K562 (cell line): Measurements from ENCODE around the gene THAP2. TPM values are rescaled to one million over a fixed set of nuclear protein-coding genes. Genes with fewer than 3 reads are reported as not detected.

Experiments used
- ATAC-seq: fragments of 200-7000 bp; cut with Tn5 transposase; 3 replicates; pipeline ENCODE4 v1.9.1; 2020; ENCODE audit warnings: moderate library complexity
- BruUV-seq: library from RNA; stranded (reverse); fragments of 400-500 nt; replicated peaks from 2 replicates; lab custom pipeline; 2021; lab: Mats Ljungman, UMichigan
- CTCF ChIA-PET: fragments of 300-600 bp; formaldehyde crosslinking; extraction: SDS; loops from one replicate; lab custom pipeline; 2021; ENCODE audit warnings: low intra/inter-chr PET ratio; lab: Yijun Ruan, JAX
- POLR2A ChIA-PET: fragments of 300-600, 350-650 bp; sonication (Branson Sonifier 250); formaldehyde crosslinking; extraction: SDS; loops from one replicate; lab custom pipeline; 2021; ENCODE audit warnings: antibody characterized with exemption, inconsistent platforms; lab: Yijun Ruan, JAX
- DNase-seq, 4 experiments: peaks; one replicate each; pipeline versions ENCODE4 v3.0.0 to v3.0.0-alpha.2; 2011 to 2018; ENCODE audit warnings: low spot score in 3 of 4, mixed read lengths in 3 of 4; ENCODE audit errors: extremely low read depth in 1 of 4
- FAIRE-seq: peaks from 2 replicates; lab custom pipeline; 2011; peaks lifted over from hg19 to GRCh38; lab: Jason Lieb, UNC
- H2AFZ ChIP-seq: 2 replicates; pipeline ENCODE4 v1.6.0; 2011; ENCODE audit warnings: low read depth, low read length, control low read depth, inconsistent platforms
- H3K27ac ChIP-seq: fragments of 200-600 bp; 3 replicates; pipeline ENCODE4 v1.8.0; 2011; ENCODE audit warnings: low read depth, mild to moderate bottlenecking, control low read depth, inconsistent platforms, low read length, moderate library complexity, mixed read lengths; ENCODE audit errors: extremely low read depth
- H3K27me3 ChIP-seq, 2 experiments: fragments of 300-600 bp in 1 of 2; 2 replicates in 1 of 2; 3 replicates in 1 of 2; pipeline versions ENCODE4 v1.6.0 to v1.8.0; 2011; ENCODE audit warnings: inconsistent platforms in 2 of 2, low read length in 2 of 2, mild to moderate bottlenecking in 1 of 2, mixed read lengths in 1 of 2, moderate library complexity in 1 of 2; ENCODE audit not compliant: control insufficient read depth in 2 of 2, insufficient read depth in 2 of 2
- H3K36me3 ChIP-seq: fragments of 300-600 bp; 3 replicates; pipeline ENCODE4 v1.8.0; 2011; ENCODE audit warnings: mild to moderate bottlenecking, low read length, inconsistent platforms; ENCODE audit not compliant: control insufficient read depth, insufficient read depth
- H3K4me1 ChIP-seq, 2 experiments: fragments of 200-600 bp in 1 of 2; replicated peaks in 1 of 2; 2 replicates in 1 of 2; 3 replicates in 1 of 2; pipeline versions ENCODE4 v1.5.1 to v1.8.0; 2011; ENCODE audit warnings: inconsistent platforms in 2 of 2, low read length in 2 of 2, mild to moderate bottlenecking in 1 of 2, mixed read lengths in 1 of 2, moderate library complexity in 1 of 2; ENCODE audit not compliant: control insufficient read depth in 2 of 2, insufficient read depth in 2 of 2
- H3K4me2 ChIP-seq: 2 replicates; pipeline ENCODE4 v1.6.1; 2011; ENCODE audit warnings: low read length, control low read depth, inconsistent platforms, mixed read lengths; ENCODE audit not compliant: insufficient read depth
- H3K4me3 ChIP-seq: fragments of 200-600 bp; sonication (generic), shearing (Covaris generic); 2 replicates; pipeline ENCODE4 v1.5.1; 2016; ENCODE audit warnings: control low read depth, inconsistent platforms
- H3K79me2 ChIP-seq: fragments of 200-600 bp; 3 replicates; pipeline ENCODE4 v1.8.0; 2011; ENCODE audit warnings: low read length, inconsistent platforms; ENCODE audit not compliant: control insufficient read depth, insufficient read depth
- H3K9ac ChIP-seq, 2 experiments: 2 replicates each; pipeline versions ENCODE4 v1.6.0 to v1.6.1; 2011; ENCODE audit warnings: low read depth in 2 of 2, low read length in 2 of 2, control low read depth in 1 of 2, inconsistent platforms in 1 of 2, mild to moderate bottlenecking in 1 of 2, mixed read lengths in 1 of 2; ENCODE audit not compliant: insufficient read depth in 1 of 2
- H3K9me1 ChIP-seq: one replicate; pipeline ENCODE4 v1.6.0; 2011; ENCODE audit warnings: inconsistent platforms, mild to moderate bottlenecking, low read length, moderate library complexity; ENCODE audit not compliant: control insufficient read depth, insufficient read depth
- H3K9me3 ChIP-seq: replicated peaks from 2 replicates; pipeline ENCODE4 v1.5.1; 2011; ENCODE audit warnings: low read depth, low read length, inconsistent platforms; ENCODE audit not compliant: control insufficient read depth, insufficient read depth
- H4K20me1 ChIP-seq: replicated peaks from 2 replicates; pipeline ENCODE4 v1.6.1; 2011; ENCODE audit warnings: low read length, inconsistent platforms, mixed read lengths; ENCODE audit not compliant: control insufficient read depth, insufficient read depth
- C11orf30 ChIP-seq: fragments of 450-650 bp; IDR thresholded peaks from 2 replicates; pipeline ENCODE4 v1.6.1; 2016; ENCODE audit warnings: low read depth, mild to moderate bottlenecking
- CEBPB ChIP-seq: fragments of 450-650 bp; IDR thresholded peaks from 2 replicates; pipeline ENCODE4 v1.6.1; 2016; ENCODE audit warnings: missing genetic modification characterization, missing compliant biosample characterization
- CHCHD3 ChIP-seq: fragments of 250-450 bp; sonication (Bioruptor Pico); IDR thresholded peaks from 2 replicates; pipeline ENCODE4 v2.1.2; 2022; ENCODE audit warnings: mild to moderate bottlenecking
- EHMT2 ChIP-seq: fragments of 450-650 bp; IDR thresholded peaks from 2 replicates; pipeline ENCODE4 v1.6.1; 2018; ENCODE audit warnings: antibody characterized with exemption
- GABPB2 ChIP-seq: fragments of 250-450 bp; sonication (Bioruptor Pico); conservative IDR thresholded peaks from 2 replicates; pipeline ENCODE4 v1.5.1; 2021; ENCODE audit warnings: mild to moderate bottlenecking
- GTF3C2 ChIP-seq: IDR thresholded peaks from 3 replicates; pipeline ENCODE4 v1.6.1; 2011; ENCODE audit warnings: borderline replicate concordance, mild to moderate bottlenecking, moderate library complexity; ENCODE audit not compliant: insufficient read length; ENCODE audit errors: extremely low read depth
- KAT8 ChIP-seq: fragments of 450-650 bp; IDR thresholded peaks from 2 replicates; pipeline ENCODE4 v1.6.1; 2016; ENCODE audit warnings: low read depth, mild to moderate bottlenecking
- KDM4B ChIP-seq, 2 experiments: fragments of 450-650 bp in 1 of 2; sonication (generic) in 1 of 2; IDR thresholded peaks; 2 replicates each; pipeline ENCODE4 v1.6.1; 2016 to 2017; ENCODE audit warnings: borderline replicate concordance in 2 of 2, antibody characterized with exemption in 1 of 2, low read depth in 1 of 2, mild to moderate bottlenecking in 1 of 2
- MYC ChIP-seq, 2 experiments: fragments of 250-450 bp in 1 of 2; sonication (Bioruptor Pico) in 1 of 2; IDR thresholded peaks; 2 replicates each; pipeline versions ENCODE4 v1.5.1 to v1.6.1; 2012 to 2021; ENCODE audit warnings: low read depth in 2 of 2, borderline replicate concordance in 1 of 2, improper control_type of control experiment in 1 of 2, low read length in 1 of 2, mild to moderate bottlenecking in 1 of 2, moderate library complexity in 1 of 2
- NFXL1 ChIP-seq: fragments of 450-650 bp; formaldehyde crosslinking; IDR thresholded peaks from 2 replicates; pipeline ENCODE4 v1.4.0; 2021; ENCODE audit warnings: mild to moderate bottlenecking
- TCF7 ChIP-seq: sonication (generic); IDR thresholded peaks from 2 replicates; pipeline ENCODE4 v1.6.1; 2016; ENCODE audit warnings: antibody characterized with exemption, borderline replicate concordance
- TFAM ChIP-seq: fragments of 250-450 bp; sonication (Bioruptor Pico); conservative IDR thresholded peaks from 2 replicates; pipeline ENCODE4 v1.5.0; 2021; ENCODE audit warnings: mild to moderate bottlenecking, moderate library complexity
- THRB ChIP-seq: fragments of 450-650 bp; formaldehyde crosslinking; conservative IDR thresholded peaks from 2 replicates; pipeline ENCODE4 v1.4.0; 2022; ENCODE audit warnings: mild to moderate bottlenecking, missing genetic modification characterization
- ZFP1 ChIP-seq: fragments of 450-650 bp; formaldehyde crosslinking; IDR thresholded peaks from 2 replicates; pipeline ENCODE4 v1.4.0; 2020; ENCODE audit warnings: mild to moderate bottlenecking, mixed read lengths
- ZNF551 ChIP-seq: fragments of 250-450 bp; sonication (Bioruptor Pico); IDR thresholded peaks from 2 replicates; pipeline ENCODE4 v1.5.0; 2021; ENCODE audit warnings: mild to moderate bottlenecking, moderate library complexity
- ZNF589 ChIP-seq: fragments of 200-800 bp; sonication (Bioruptor generic); IDR thresholded peaks from 2 replicates; pipeline ENCODE4 v1.6.1; 2016; ENCODE audit warnings: low read depth, missing genetic modification characterization, missing compliant biosample characterization
- ZNF655 ChIP-seq: fragments of 250-450 bp; sonication (Bioruptor Pico); IDR thresholded peaks from 2 replicates; pipeline ENCODE4 v1.5.0; 2021
- WGBS: fragments of 100-300 bp; shearing (Covaris generic); methylation state at CpG from one replicate; pipeline ENCODE4 v1.1.6; 2016; ENCODE audit warnings: low coverage, mixed read lengths; ENCODE audit not compliant: insufficient coverage; ENCODE audit errors: missing lambda C conversion rate; 5-methylcytosine and 5-hydroxymethylcytosine counted together
- in situ Hi-C: fragments of 300-500 bp; cut with MboI; formaldehyde crosslinking; loops from 4 replicates; pipeline ENCODE4 v1.15.0; 2018; ENCODE audit warnings: inconsistent platforms, mixed read lengths
- intact Hi-C: fragments of 100-400 bp; cut with micrococcal nuclease; formaldehyde crosslinking; loops from 2 replicates; pipeline ENCODE4 v1.14.2; 2022
- polyA plus RNA-seq, 8 experiments: library from polyadenylated mRNA; depleted of rRNA in 4 of 8; stranded (reverse) in 5 of 8; unstranded in 3 of 8; fragments of >200 nt; fragmentation: Nextera tagmentation in 2 of 8; fragmentation: Illumina TruSeq in 1 of 8; extraction: Ambion mirVana in 2 of 8; extraction: Trizol in 1 of 8; gene quantifications; 2 replicates each; pipeline versions ENCODE4 v1.2.1 to v1.2.3, GENCODE V29; 2011 to 2014; ENCODE audit warnings: inconsistent platforms in 1 of 8, missing spikeins in 1 of 8
- total RNA-seq, 7 experiments: library from RNA; depleted of rRNA in 6 of 7; stranded (reverse); fragments of >200 nt in 6 of 7; fragmentation: Illumina TruSeq in 2 of 7; extraction: Trizol in 2 of 7; gene quantifications; 2 replicates each; pipeline versions ENCODE4 v1.2.1 to v1.2.3, GENCODE V29; 2011 to 2021; ENCODE audit warnings: low replicate concordance in 1 of 7

The THAP2 gene
- total and polyA plus RNA-seq, 9 of the 15 experiments (the other 6 are each of a cell fraction or from before 2014, with no cell fraction given): 1.8 to 18.9 (median 7.3) TPM

- 100% methylated on average over 5 of the region's 5 CpGs for WGBS
- H3K27me3 ChIP-seq: no peaks in the 10 kb centered on the region
- no peak for DNase-seq
- H3K9ac ChIP-seq: no peak overlapping the region
- no peak for ATAC-seq
- no peaks in the 10 kb centered on the region; a peak in 2 of 5 replicates for H3K4me1 ChIP-seq
- intact Hi-C loops (no loop called here), in situ Hi-C loops (no loop called here)
- POLR2A ChIA-PET: interaction anchor here (1.8 kb wide), 1 partner anchor 16 kb away, joined by 12 read pairs; the partner anchor contains the start of gene TMEM19
- H3K36me3 ChIP-seq: peaks cover 12% of the 10 kb centered on the region; the same call in 2 of the 3 replicates
- no peak overlapping the region for H3K4me3 ChIP-seq
- FAIRE-seq: no peak
- no peak overlapping the region for H3K27ac ChIP-seq
- no peaks in the 10 kb centered on the region for H3K79me2 ChIP-seq
- CTCF ChIA-PET: interaction anchor here (0.6 kb wide), 1 partner anchor 138 kb away, joined by 3 read pairs; no protein-coding TSS in a partner anchor
- H2AFZ ChIP-seq: no peak overlapping the region
- no TSS peak for BruUV-seq
- no peaks in the 10 kb centered on the region for H3K9me3 ChIP-seq
- no peak overlapping the region for H3K4me2 ChIP-seq
- no peaks in the 10 kb centered on the region for H3K9me1 ChIP-seq
- H4K20me1 ChIP-seq: no peaks in the 10 kb centered on the region
- TF ChIP-seq CEBPB (tag) (no peak), ZNF589 (CRISPR knock-in tag) (no peak), TFAM (CRISPR knock-in tag) (no peak), C11orf30 (no peak), GABPB2 (CRISPR knock-in tag) (no peak), KAT8 (no peak), EHMT2 (no peak), ZNF655 (CRISPR knock-in tag) (no peak), NFXL1 (CRISPR knock-in tag) (no peak), ZNF551 (no peak), ZFP1 (no peak), TCF7 (no peak), CHCHD3 (CRISPR knock-in tag) (no peak), KDM4B (IDR thresholded peaks at IDR 0.05; ENCODE audit: borderline replicate concordance in 2 of 2, low read depth in 1 of 2) (no peak), THRB (no peak), MYC (IDR thresholded peaks at IDR 0.05; ENCODE audit: low read depth, low read length) (no peak), MYC (CRISPR knock-in tag; IDR thresholded peaks at IDR 0.05; ENCODE audit: borderline replicate concordance, low read depth) (no peak), GTF3C2 (no peak)
Observed at GRCh38 chr12:71702590-71702989, 38.5 kb downstream of the THAP2 start.
